Stimulated activated CD8-positive, alpha-beta memory T cell treated with anti-CD3 and anti-CD28 coated beads, Interleukin-4, amount 100 ng/mL, for 48 hours (primary cell): Measurements from ENCODE around the gene SLC22A3.
"Not testable (repeated sequence)": the region's sequence is repeated elsewhere in the genome, so short reads cannot be mapped to it uniquely, and the experiment has no call there.

ENCODE experiments used
- DNase-seq: peaks from one replicate; pipeline ENCODE4 v3.0.0-alpha.2; 2020

The SLC22A3 gene

GRCh38 chr6:160336200-160336599 lies 12.0 kb upstream of the SLC22A3 start:
- DNase-seq: no peak

DNA sequence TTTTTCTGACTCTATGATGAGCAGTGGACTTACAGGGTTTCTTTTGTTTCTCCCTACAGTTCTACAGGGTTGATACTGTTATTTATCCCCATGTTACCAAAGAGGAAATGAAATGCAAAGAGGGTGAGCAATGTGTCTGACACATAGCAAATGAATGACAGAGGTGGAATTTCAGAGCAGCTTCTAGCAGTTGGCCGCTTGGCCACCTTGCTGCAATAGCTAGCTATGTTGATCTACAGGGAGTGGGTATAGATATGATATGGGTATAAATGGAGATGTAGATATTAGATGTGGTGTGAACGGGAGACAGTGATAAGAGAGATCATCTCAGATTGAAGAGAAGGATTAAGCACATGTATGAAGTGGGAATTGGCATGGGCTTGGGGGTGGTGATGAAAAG lies 10.9 kb upstream of the SLC22A3 start:
- DNase-seq: no peak

DNA sequence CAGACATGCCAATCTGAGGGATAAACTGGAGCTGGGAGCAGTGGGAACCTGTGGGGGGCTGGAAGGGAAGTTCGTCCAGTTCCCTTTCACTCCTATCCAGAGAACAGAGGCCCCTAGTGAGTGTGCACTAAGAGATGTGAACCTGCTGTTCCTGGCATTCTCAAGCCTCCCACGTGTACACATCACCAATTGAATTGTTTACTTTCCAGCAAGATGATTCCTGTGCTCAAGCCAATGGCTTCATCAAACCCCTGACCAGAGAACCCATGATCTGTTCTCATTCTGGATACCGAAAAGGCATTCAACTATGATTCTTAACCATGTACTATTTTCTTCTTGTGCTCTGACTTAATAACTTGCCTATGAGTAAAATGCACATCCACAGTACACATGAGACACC lies 10.2 kb upstream of the SLC22A3 start:
- DNase-seq: no peak

DNA sequence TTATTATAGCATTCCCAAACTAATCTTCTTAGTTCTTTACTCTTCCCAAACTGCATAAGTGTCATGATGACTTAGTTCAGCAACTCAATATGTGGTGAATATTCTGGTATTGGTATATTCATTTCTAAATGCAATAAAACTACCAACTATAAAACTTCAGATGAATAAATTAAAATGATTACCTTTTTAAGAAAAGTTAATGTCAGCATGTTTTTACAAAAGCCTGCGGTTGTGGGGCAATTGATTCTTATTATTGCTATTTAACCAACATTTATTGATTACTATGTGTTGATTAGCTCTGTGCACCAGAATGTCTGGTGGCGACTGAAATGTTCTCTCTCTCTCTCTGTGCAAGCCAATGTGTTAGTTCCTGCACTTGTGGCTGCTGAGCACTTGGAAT lies 5.0 kb upstream of the SLC22A3 start:
- DNase-seq: no peak

DNA sequence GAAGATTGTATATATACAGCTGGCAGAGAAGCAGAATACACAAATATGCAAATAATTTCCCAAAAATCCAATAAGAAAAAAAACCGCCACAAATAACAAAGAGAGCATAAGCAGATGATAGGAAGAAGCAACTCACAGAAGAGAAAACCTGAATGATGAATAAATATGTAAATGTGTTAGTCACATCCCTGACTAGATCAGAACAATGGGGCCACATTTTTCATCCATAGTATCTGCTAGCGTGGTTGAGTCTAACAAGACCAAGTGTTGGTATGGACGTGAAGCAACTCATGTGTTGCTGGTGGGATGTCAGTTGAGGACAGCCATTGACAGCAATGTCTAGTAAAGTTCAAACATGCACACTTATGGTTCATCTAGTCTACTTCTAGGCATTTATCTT lies 3.9 kb upstream of the SLC22A3 start:
- DNase-seq: no peak

DNA sequence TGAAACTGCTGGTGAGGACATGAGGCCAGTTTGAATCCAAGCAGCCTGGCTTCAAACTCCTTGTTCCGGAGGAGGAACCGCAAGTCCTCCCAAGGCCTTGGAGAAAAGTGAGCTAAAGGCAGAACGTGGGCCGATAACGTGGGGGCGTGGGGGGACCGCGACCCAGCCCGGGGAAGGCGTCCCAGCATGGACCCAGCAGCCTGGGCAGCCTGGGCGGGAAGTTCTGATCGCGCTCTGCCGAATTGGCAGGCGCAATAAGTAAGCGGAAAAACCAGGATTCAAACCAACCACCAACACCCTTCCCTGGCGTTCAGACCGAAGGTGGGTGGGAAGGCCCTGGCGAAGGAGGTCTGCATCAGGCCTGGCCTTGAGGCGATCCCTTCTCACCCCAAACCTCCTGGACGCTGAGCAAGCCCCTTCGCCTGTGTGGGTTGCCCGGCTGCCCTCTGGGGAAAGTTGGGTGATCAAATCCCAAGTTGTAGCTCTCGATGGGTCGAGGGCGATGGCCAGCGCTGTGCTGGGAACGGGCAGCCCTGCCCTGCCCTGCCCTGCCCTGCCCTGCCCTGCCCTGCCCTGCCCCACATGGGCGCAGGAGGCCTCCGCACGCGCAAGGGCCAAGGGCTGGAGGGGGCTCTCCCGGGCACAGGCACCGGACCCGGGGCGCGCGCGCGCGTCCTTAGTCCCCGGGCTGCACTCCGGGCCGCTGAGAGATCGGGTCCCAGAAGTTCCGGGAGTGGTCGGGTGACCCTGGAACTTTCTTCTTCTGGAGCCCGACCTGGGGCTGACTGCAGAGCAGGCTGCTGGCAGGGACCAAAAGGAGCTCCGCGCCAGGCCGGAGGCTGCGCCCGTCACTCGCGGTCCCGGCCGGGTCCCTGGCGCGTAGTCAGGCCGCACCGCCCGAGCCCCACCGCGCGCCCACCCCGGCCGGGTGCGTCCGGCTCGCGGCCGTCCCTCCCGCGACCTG lies 637 bp upstream of the SLC22A3 start:
- DNase-seq: no peak

GRCh38 chr6:160349020-160349441 lies 853 bp downstream of the SLC22A3 start:
- DNase-seq: no peak

GRCh38 chr6:160349814-160350350 lies 1.7 kb downstream of the SLC22A3 start:
- DNase-seq: no peak

- no peak for DNase-seq
Measured at GRCh38 chr6:160353950-160354496, 5.8 kb downstream of the SLC22A3 start.

GRCh38 chr6:160355001-160355400 lies 6.8 kb downstream of the SLC22A3 start:
- DNase-seq: no peak

- DNase-seq: no peak
Measured at GRCh38 chr6:160356074-160356744, 8.0 kb downstream of the SLC22A3 start.

DNA sequence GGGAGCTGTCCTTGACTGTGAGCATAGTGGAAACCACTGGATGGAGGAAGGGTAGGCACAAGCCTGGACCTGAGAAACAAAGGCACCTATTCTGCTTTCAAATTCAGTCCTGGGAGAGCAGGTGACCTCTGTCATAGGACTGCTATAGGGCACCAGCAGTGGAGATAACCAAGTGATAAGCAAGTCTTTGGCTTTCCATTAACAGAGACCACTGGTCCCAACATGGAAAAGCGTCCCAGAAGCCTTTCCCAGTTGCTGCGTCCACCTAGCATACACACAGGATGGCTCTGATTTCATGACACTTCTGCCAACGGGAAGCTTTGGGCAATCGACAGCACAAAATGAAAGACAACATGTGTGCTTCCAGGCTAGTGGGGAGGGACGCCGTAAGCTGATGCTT lies 8.9 kb downstream of the SLC22A3 start:
- no peak for DNase-seq

DNA sequence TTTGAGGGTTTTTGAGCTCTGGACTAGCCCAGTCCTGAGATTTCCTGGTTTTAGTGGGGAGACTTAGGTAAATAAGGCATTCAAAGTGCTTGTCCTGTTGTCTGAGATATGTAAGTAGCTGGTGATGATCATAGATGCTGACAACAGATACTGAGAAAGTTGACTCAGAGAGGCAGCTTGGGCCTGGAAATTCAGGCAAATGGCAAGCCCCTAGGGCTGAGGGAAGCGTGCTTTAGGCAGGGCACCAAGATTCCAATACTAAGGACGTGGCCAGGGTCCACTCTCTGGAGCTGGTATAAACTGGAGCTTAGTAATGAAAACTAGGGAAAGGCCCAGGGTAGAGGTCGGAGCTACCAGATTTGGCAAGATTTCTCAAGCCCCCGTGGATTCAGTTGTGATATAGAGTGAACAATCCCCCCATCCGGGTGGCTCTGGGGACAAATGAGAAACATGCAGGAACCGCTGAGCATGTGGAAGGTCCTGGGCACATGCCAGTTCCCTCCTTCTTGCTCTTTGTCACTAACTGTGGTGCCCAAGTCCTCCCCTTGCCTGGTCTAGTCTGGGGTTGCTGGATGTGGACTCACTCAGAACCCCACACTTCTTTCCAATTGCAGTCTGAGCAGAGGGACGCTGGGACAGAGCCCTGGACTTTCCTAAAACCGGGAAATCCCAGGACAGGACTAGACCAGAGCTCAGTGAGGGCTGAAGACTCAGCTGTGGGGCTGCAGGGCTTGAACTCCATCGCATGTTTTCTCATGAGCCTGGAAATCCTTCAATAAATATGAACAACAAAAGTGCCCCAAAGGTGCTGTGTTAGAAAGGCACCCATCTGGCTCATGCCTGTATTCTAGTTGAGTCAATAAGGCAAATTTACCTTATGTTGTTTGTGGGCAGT lies 10.3 kb downstream of the SLC22A3 start:
- no peak for DNase-seq

GRCh38 chr6:160360955-160361354 lies 12.8 kb downstream of the SLC22A3 start:
- no peak for DNase-seq

DNA sequence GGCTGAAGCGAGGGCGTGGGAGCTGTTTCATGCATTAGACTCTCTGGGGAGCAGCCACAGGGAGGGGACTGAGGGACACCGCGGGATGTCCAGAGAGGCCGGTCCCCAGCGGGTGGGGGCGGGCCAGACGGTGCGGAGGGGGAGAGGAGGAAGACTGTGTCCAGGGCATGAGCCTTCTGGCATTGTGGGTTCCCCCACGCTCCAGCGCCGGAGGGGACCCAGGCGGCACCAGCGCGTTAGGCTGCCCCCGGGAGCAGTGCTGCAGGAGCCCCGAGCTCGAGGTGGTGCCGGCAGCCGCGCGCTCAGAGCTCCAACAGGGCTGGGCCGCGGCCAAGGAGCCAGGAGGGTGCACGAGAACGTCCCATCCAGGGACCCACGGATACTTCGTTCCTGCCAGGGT lies 14.4 kb downstream of the SLC22A3 start:
- DNase-seq: no peak

DNA sequence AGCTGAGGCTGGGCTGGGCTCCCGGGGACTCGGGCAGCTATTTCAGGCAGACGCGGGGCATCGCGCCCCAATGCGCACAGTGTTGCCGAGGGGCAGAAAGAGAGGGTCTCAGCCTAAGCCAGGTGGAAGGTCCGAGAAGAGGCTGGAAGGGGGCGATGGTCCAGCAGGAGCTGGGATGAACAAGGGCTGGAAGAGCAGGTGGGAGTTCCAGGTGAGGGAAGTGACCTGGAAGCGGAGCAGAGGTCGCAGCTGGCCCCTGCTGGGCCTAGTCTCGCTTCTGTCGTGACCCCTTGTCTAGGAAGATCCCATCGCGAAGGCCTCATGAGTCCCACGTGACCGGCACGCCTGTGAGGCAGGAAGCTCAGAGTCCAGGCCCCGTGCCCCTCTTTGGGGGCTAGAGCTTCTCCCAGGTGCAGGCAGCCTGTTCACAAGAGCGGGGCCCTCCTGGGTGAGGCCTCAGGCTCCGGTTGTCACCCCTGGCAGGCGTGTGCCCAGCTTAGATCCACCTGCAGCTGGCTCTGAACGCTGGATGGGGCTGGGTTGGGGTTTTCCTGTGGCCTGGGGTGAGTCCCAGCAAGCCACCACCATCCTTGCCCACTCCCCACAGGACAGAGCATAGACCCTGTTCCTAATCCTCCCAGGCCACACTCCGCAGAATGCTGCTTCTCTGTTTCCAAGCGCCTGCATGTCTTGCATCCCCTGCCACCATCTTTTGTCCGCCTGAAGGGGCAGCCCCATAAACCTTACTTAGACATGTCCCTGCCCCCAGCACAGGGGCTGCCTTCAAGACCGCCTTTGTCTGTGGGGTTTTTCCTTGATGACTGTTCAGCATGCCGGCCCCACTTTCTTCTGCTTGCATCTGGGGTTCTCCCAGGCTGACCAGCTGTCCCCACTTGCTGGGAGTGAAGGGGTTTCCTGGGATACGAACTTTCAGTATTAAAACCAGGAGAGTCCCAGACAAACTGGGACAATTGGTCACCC lies 15.1 kb downstream of the SLC22A3 start:
- no peak for DNase-seq

DNA sequence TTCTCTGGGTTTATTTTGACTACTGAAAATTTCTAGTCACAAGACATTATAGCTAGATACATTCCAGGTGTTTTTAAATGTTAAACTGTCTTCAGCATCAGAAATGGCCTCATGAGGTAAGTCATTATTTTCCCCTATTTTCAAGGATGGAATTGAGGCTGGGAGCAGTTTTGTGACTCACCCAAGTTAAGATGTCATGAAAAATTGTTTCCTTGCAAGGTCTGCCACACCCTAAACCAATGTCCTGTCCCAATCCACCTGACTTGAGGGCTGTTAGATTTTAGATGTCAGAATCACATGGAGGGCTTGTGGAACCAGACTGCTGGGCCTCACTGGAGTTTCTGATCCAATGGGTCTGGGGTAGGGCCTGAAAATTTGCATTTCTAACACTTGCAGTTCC lies 16.9 kb downstream of the SLC22A3 start:
- DNase-seq: no peak

GRCh38 chr6:160367798-160368547 lies 19.8 kb downstream of the SLC22A3 start:
- DNase-seq: no peak

- no peak for DNase-seq
Measured at GRCh38 chr6:160368670-160369069, 20.5 kb downstream of the SLC22A3 start.

DNA sequence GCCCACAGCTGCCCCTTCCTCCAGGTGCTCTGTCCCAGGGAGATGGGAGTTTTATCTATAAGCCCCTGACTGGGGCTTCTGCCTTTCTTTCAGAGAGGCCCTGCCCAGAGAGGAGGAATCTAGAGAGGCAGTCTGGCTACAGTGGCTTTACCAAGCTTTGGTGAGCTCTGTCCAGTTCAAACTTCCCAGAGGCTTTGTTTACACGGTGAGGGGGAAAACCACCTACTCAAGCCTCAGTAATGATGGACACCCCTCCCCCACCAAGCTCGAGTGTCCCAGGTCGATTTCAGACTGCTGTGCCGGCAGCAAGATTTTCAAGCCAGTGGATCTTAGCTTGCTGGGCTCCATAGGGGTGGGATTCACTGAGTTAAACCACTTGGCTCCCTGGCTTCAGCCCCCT lies 25.4 kb downstream of the SLC22A3 start:
- DNase-seq: not testable (repeated sequence)
